Measurements from ENCODE around the gene OR2T3.
"Not testable (repeated sequence)": the region's sequence is repeated elsewhere in the genome, so short reads cannot be mapped to it uniquely, and the experiment has no call there.

The OR2T3 gene

DNA sequence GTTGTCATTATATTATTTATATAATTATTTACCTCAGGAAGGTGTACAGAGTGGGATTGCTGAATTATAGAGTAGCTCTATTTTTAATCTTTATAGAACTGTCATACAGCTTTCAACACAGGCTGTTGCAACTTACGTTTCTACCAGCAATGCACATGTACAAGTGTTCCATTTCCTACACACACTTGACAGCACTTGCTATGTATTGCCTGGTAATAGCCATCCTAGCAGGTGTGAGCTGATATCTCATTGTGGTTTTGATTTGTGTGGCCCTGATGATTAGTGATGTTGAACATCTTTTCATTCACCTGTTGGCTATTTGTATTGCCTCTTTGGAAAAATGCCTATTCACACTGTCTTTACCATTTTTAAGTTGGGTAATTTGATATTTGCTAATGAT lies 2.5 kb downstream of the OR2T3 start:
- not testable (repeated sequence) for DNase-seq

DNA sequence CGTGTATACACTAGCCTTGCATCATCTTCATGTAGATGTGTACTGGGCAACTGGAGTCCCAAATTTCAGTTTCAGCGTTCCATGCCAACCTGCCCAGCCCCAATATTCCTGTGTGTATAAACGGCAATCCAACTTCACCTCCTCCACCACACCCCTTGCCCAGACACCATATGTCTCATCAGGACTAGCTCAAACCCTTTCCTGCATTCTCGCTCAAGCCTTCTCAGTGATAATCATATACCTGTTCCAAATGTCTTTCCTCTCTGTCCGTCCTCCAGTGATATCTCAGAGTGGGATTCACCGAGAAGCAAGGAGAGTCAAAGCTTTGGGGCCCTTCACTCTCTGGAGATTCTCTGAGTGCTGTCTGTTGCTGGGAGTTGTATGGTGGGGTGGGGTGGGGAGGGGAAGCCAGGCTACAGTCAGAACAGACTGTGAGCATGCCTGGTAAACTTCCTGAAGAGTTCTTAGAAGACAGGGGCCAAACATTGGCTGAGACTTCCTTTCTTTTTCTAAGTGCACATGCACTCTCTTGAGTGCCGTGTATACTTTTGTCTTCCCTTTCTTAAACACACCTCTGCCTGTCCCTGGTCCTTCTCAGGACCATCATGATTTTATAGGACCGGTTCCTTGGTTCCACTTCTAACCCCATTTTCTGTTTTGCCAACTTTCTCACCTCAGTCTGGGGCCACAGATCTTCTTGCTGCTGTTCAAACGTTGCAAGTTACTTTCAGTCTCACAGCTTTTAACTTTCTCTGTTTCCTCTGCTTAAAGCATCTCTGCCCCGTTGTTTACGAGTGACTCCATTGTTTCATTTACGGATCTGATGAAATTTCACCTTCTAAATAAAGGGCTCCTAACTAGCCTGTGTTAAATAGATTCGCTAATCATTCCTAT lies 8.8 kb downstream of the OR2T3 start:
- not testable (repeated sequence) for DNase-seq

DNA sequence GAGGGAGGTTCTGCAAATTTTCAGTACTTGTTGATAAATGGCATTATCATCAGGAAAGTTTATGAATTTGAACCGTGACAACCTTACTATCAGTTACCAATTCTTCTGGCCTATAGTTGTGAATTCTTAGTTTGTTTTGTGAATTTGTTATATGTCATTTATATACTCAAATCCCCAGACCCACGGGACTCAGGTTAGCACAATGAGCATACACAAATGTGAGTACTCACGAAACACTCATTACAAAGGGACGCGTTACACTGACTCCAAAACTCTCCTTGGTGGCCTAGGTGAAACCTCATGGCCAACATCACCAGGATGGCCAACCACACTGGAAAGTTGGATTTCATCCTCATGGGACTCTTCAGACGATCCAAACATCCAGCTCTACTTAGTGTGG lies 15.1 kb downstream of the OR2T3 start, which contains the start of gene OR2T5:
Gene OR2T5 (plus strand): TSS at position 301 of the 400 bp plus-strand sequence. CDS start 0 bp downstream, at position 301.
- not testable (repeated sequence) for DNase-seq

DNA sequence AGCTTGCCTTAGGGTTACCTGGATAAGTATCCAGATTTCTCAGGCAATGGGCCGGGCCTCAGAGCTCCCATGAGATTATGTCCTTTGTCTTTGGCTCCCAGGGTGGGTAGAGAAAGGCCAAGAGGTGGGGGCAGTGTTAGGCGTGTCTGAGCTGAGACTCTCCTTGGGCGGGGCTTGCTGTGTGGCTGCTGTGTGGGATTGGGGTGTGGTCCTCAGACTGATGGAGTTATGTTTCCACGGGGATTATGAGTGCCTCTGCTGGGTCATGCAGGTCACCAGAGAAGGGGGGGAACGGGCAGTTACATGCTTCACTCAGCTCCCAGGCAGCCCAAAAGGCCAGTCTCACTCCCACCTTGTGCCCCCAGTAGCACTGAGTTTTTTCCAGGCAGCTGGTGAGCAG lies 23.5 kb downstream of the OR2T3 start:
- DNase-seq: not testable (repeated sequence)

DNA sequence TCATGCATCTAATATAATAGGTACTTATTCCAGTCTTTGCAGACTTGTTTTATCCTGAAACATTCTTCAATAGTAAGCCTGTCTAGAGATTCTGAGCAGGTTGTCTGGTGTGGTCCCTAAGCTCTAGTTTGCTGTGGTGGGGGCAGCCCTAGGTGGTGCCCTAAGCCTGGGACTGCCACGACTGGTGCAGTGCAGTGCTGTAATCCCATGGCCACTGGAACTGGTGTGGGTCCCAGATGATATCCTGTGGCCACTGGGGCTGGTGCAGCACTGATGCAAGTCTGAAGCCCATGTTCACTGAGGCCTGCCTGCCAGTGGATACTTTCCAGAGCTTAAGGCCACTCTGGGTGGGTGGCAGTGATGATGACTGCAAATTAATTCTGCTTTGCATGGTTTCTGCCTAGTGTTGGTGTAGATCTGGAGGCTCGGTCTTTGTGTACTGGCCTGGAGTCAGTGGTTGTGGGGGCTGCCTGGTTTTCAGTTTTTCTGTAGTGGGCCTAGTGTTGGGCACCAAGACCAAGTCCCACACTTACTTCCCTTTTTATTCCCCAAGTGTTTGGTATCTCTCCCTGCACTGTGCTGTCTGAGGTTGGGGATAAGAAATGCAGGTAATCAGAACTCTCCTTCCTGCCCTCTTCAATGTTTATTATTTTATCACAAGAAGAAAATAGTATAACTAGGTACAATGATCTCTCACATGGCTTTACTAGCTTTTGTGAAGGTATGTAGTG lies 27.3 kb downstream of the OR2T3 start:
- DNase-seq: not testable (repeated sequence)

DNA sequence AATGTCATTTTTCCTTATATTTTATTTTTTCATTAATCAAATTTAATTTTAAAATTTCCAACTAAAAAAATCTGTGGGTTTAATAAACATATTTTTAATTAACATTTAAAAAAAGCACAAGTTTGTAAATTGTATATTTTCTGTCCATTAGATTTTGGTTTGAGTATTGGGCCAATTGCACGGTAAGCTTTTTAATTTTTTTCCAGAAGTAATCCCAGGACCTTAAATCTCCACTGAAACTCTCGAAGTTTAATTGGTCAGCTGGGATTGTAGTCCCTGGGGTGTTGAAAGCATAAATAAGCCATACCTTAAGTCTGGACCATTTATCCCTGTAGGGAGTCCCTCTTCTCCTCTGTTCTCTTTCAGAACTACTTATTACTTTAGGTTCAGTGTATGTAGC lies 34.6 kb downstream of the OR2T3 start, which contains the start of gene OR2G6:
Gene OR2G6 (plus strand): TSS at position 301 of the 400 bp plus-strand sequence. CDS start 13,574 bp downstream, outside the sequence.
- DNase-seq: not testable (repeated sequence)

DNA sequence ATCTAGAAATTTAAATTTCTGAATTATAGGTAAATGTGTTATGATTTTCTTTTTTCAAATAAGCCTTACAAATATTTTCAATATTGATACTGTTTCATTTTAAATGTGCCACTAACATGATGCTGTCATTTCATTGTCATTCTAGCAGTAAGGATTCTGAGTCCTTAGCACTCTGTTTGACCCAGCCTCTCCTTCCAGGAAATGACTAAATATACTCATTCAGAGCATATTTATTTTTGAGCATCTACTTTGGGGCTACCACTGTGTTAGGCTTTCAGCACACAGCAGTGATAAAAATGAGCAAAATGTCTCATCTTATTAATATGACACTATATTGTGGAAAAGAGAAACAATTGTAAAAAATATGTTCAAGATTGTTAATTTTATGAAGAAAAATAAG lies 37.1 kb downstream of the OR2T3 start:
- not testable (repeated sequence) for DNase-seq

DNA sequence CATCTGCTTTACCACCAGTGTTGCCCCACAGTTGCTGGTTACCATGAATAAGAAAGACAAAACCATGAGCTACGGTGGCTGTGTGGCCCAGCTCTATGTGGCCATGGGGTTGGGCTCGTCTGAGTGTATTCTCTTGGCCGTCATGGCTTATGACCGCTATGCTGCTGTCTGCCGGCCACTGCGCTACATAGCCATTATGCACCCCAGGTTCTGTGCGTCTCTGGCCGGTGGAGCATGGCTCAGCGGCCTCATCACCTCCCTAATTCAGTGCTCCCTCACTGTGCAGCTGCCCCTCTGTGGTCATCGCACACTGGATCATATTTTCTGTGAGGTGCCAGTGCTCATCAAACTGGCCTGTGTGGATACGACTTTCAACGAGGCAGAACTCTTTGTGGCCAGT lies 48.7 kb downstream of the OR2T3 start:
- no peak for DNase-seq
